SK-N-SH (cell line): ENCODE measurements around the gene TPM4. TPM values are rescaled to one million over a fixed set of nuclear protein-coding genes. Genes with fewer than 3 reads are reported as not detected.

Source experiments
- CTCF ChIA-PET: fragments of 300-600, 350-600 bp; formaldehyde crosslinking; extraction: SDS; loops from one replicate; lab custom pipeline; 2021; lab: Yijun Ruan, JAX
- POLR2A ChIA-PET: fragments of 350-600 bp; sonication (Branson Sonifier 250); formaldehyde crosslinking; extraction: SDS; loops from one replicate; lab custom pipeline; 2020; ENCODE audit warnings: antibody characterized with exemption, inconsistent platforms; lab: Yijun Ruan, JAX
- DNase-seq: peaks from one replicate; pipeline ENCODE4 v3.0.0; 2012
- H2AFZ ChIP-seq: fragments of 200-600 bp; sonication (generic); 2 replicates; pipeline ENCODE4 v1.8.1; 2016; ENCODE audit warnings: antibody characterized with exemption, mild to moderate bottlenecking, low read depth
- H3F3A ChIP-seq: fragments of 200-600 bp; sonication (generic); replicated peaks from 2 replicates; pipeline ENCODE3; 2016; ENCODE audit warnings: antibody characterized with exemption, mild to moderate bottlenecking; ENCODE audit not compliant: insufficient read depth
- H3K27ac ChIP-seq, 2 experiments: fragments of 200-500 bp in 1 of 2; fragments of 200-600 bp in 1 of 2; sonication (Bioruptor generic) in 1 of 2; sonication (generic), shearing (Covaris generic) in 1 of 2; 2 replicates each; pipeline versions ENCODE4 v1.5.1 to v1.6.1; 2014 to 2016; ENCODE audit warnings: low read depth in 2 of 2, inconsistent platforms in 1 of 2, low read length in 1 of 2, mild to moderate bottlenecking in 1 of 2, mixed read lengths in 1 of 2
- H3K27me3 ChIP-seq: fragments of 200-600 bp; sonication (generic), shearing (Covaris generic); 2 replicates; pipeline ENCODE4 v1.6.1; 2016; ENCODE audit warnings: mixed run types; ENCODE audit not compliant: insufficient read depth
- H3K36me3 ChIP-seq, 2 experiments: fragments of 200-500 bp in 1 of 2; fragments of 200-600 bp in 1 of 2; sonication (Bioruptor generic) in 1 of 2; sonication (generic) in 1 of 2; replicated peaks in 1 of 2; 2 replicates each; pipeline versions ENCODE3 to v1.5.1; 2014 to 2016; ENCODE audit warnings: low read length in 1 of 2, mild to moderate bottlenecking in 1 of 2; ENCODE audit not compliant: insufficient read depth in 2 of 2, control insufficient read depth in 1 of 2
- H3K4me1 ChIP-seq, 2 experiments: fragments of 200-500 bp in 1 of 2; fragments of 200-600 bp in 1 of 2; sonication (Bioruptor generic) in 1 of 2; sonication (generic), shearing (Covaris generic) in 1 of 2; 2 replicates each; pipeline versions ENCODE4 v1.5.1 to v1.6.1; 2014 to 2016; ENCODE audit warnings: low read depth in 1 of 2, low read length in 1 of 2, mixed run types in 1 of 2; ENCODE audit not compliant: insufficient read depth in 2 of 2, control insufficient read depth in 1 of 2
- H3K4me2 ChIP-seq: fragments of 200-600 bp; sonication (generic), shearing (Covaris generic); 2 replicates; pipeline ENCODE4 v1.6.1; 2017; ENCODE audit warnings: mixed run types
- H3K4me3 ChIP-seq, 2 experiments: fragments of 200-500 bp in 1 of 2; fragments of 200-600 bp in 1 of 2; sonication (Bioruptor generic) in 1 of 2; sonication (generic), shearing (Covaris generic) in 1 of 2; 2 replicates each; pipeline versions ENCODE4 v1.5.1 to v1.8.1; 2014 to 2016; ENCODE audit warnings: low read depth in 2 of 2, inconsistent platforms in 1 of 2, low read length in 1 of 2, mild to moderate bottlenecking in 1 of 2, mixed read lengths in 1 of 2, moderate library complexity in 1 of 2
- H3K79me2 ChIP-seq: fragments of 200-600 bp; sonication (generic); 2 replicates; pipeline ENCODE4 v1.8.1; 2017; ENCODE audit warnings: mild to moderate bottlenecking; ENCODE audit not compliant: insufficient read depth
- H3K9ac ChIP-seq: fragments of 200-600 bp; sonication (generic); 2 replicates; pipeline ENCODE4 v1.6.1; 2017; ENCODE audit warnings: mixed run types
- H3K9me2 ChIP-seq: fragments of 200-600 bp; sonication (generic); 2 replicates; pipeline ENCODE4 v1.6.1; 2017; ENCODE audit warnings: mixed run types
- H3K9me3 ChIP-seq: fragments of 200-600 bp; sonication (generic); 2 replicates; pipeline ENCODE4 v1.6.1; 2017; ENCODE audit warnings: mixed run types, mild to moderate bottlenecking, moderate library complexity
- H4K20me1 ChIP-seq: fragments of 200-600 bp; sonication (generic); 2 replicates; pipeline ENCODE4 v1.6.1; 2017; ENCODE audit warnings: mild to moderate bottlenecking, mixed run types; ENCODE audit not compliant: insufficient read depth
- CHD2 ChIP-seq: fragments of 150-350 bp; IDR thresholded peaks from 2 replicates; pipeline ENCODE4 v1.6.1; 2018; ENCODE audit warnings: low read length; ENCODE audit not compliant: partially characterized antibody
- GABPA ChIP-seq: IDR thresholded peaks from 2 replicates; pipeline ENCODE4 v1.4.0; 2012; ENCODE audit warnings: low read depth, mild to moderate bottlenecking
- JUND ChIP-seq: IDR thresholded peaks from 2 replicates; pipeline ENCODE4 v1.4.0; 2012
- RAD21 ChIP-seq: IDR thresholded peaks from 2 replicates; pipeline ENCODE4 v1.6.1; 2012; ENCODE audit warnings: mild to moderate bottlenecking, low read length
- RFX5 ChIP-seq: IDR thresholded peaks from 2 replicates; pipeline ENCODE4 v1.6.1; 2012; ENCODE audit warnings: mild to moderate bottlenecking, improper control_type of control experiment, low read length
- TCF12 ChIP-seq: IDR thresholded peaks from 2 replicates; pipeline ENCODE4 v1.4.0; 2012
- TEAD4 ChIP-seq: IDR thresholded peaks from 2 replicates; pipeline ENCODE4 v1.4.0; 2012; ENCODE audit warnings: mild to moderate bottlenecking, borderline replicate concordance; ENCODE audit not compliant: insufficient read depth
- WGBS: methylation state at CpG from one replicate; pipeline ENCODE4 v1.1.6; 2017; ENCODE audit warnings: low lambda C conversion rate; 5-methylcytosine and 5-hydroxymethylcytosine counted together
- polyA plus RNA-seq, 3 experiments: library from polyadenylated mRNA; depleted of rRNA; stranded (reverse); fragments of >200 nt; gene quantifications; 2 replicates each; pipeline ENCODE4 v1.2.3, GENCODE V29; 2012
- TF ChIP-seq, protein P1 (sequence below): fragments of 150-350 bp; IDR thresholded peaks from 2 replicates; pipeline ENCODE4 v1.6.1; 2016; ENCODE audit warnings: mild to moderate bottlenecking, low read depth, low read length
- TF ChIP-seq, protein P2 (sequence below): fragments of 150-350 bp; IDR thresholded peaks from 2 replicates; pipeline ENCODE4 v1.6.1; 2017; ENCODE audit warnings: antibody characterized with exemption, low read length, low read depth, borderline replicate concordance
- TF ChIP-seq, protein P3 (sequence below): IDR thresholded peaks from 2 replicates; pipeline ENCODE4; 2012

Gene TPM4
- polyA plus RNA-seq, 1 of the 3 experiments (the other 2 are of a cell fraction): 440 TPM

DNA sequence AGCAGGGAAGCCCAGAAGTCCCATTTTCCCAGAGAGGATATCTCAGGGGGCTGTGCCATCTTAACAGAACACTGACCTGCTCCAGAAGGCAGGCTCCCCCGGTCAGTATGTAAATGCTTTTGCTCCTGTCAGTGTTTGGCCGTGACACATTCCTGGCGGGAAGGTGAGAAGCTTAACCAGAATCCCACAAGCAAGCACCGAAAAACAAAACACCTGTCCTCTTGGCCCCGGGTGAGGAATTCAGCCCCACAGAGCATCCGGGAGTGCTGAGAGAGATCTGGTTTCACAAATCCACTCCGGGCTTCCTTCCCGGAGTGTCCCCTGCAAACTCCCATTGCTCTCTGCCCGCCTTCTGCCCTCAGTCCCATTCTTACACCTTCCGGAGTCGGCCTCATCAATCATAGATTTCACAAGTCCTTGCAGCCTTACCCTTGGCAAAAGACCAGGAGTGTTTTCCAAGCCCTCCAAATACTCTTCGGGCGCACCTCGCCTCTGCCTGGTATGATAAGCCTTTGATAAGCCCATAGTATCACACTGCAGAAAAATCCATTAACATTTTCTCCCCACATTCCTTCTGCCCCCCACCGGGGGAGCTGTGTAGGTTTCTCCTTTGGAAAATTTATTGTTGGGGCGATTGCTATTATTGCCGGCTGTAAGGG lies 12.2 kb downstream of the TPM4 start:
- no peaks in the 10 kb centered on the region for H3K27me3 ChIP-seq
- POLR2A ChIA-PET: no interaction called here
- H4K20me1 ChIP-seq: peaks cover 68% of the 10 kb centered on the region
- H3K36me3 ChIP-seq: peaks cover 48 to 99% of the 10 kb centered on the region in 2 experiments
- 75% methylated on average over 12 of the region's 17 CpGs for WGBS
- H2AFZ ChIP-seq: no peak overlapping the region
- H3K9ac ChIP-seq: no peak overlapping the region
- no peak overlapping the region for H3K4me2 ChIP-seq
- no peaks in the 10 kb centered on the region for H3K4me1 ChIP-seq
- no peaks in the 10 kb centered on the region for H3K9me2 ChIP-seq
- H3F3A ChIP-seq: peaks cover 38% of the 10 kb centered on the region
- peaks cover 96% of the 10 kb centered on the region for H3K79me2 ChIP-seq
- DNase-seq: no peak
- no peak overlapping the region for H3K4me3 ChIP-seq
- H3K27ac ChIP-seq: no peak overlapping the region
- no peak for TF ChIP-seq RAD21
- no peak for TF ChIP-seq TEAD4
- CTCF ChIA-PET: interaction anchor here (0.6 to 3.3 kb wide), 4 partner anchors 23 to 47 kb away, joined by 3 to 10 read pairs (median 6); partner anchors contain the start of gene RAB8A
- no peaks in the 10 kb centered on the region for H3K9me3 ChIP-seq

DNA sequence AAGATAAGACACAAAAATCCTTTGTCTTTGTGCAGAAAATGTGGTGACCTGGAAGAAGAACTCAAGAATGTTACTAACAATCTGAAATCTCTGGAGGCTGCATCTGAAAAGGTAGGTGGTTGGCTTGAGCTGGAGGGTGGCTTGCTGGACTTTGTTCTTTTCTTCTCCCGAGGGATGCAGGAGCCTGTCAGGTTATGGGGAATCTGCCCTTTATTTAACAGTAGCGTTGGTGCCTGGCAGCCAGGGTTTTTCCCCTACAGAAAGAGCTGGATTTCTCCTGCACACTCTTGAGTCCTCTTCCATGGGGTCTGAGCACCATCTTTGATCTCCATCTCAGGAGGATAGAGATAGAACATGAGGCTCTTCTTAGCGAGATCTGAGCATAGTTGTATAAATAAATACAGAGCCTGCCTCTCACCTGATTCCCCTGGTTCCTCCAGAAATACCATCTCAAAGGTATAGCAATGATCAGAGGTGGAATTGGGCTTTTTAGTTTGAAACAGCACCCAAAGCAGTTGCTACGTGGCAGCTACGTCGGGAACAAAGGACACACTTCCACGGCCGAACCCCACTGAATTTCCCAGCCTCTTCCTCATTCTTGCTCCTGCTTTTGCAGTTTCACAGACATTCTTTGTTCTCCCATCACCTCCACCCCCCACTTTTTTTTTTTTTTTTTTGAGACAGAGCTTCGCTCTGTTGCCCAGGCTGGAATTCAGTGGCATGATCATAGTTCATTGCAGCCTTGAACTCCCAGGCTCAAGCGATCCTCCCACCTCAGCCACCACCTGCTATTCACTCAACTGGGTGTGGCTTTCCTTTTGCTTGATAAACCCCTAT lies 12.9 kb downstream of the TPM4 start:
- peaks cover 39% of the 10 kb centered on the region for H3F3A ChIP-seq
- ChIA-PET POLR2A (interaction anchor here (0.6 kb wide), 1 partner anchor 14 kb away, joined by 3 read pairs; no protein-coding TSS in a partner anchor), CTCF (interaction anchor here (1.8 to 3.3 kb wide), 2 partner anchors 22 to 48 kb away, joined by 8 to 10 read pairs; partner anchors contain the start of gene RAB8A)
- no peak overlapping the region for H3K4me2 ChIP-seq
- no peak overlapping the region for H3K9ac ChIP-seq
- H3K4me1 ChIP-seq: no peaks in the 10 kb centered on the region
- no peak for DNase-seq
- H3K9me3 ChIP-seq: no peaks in the 10 kb centered on the region
- 76% methylated on average over 10 of the region's 10 CpGs for WGBS
- peaks cover 88% of the 10 kb centered on the region for H3K79me2 ChIP-seq
- H3K36me3 ChIP-seq: peaks cover 49 to 99% of the 10 kb centered on the region in 2 experiments
- no peak for TF ChIP-seq TCF12
- TF ChIP-seq, protein P1, sequence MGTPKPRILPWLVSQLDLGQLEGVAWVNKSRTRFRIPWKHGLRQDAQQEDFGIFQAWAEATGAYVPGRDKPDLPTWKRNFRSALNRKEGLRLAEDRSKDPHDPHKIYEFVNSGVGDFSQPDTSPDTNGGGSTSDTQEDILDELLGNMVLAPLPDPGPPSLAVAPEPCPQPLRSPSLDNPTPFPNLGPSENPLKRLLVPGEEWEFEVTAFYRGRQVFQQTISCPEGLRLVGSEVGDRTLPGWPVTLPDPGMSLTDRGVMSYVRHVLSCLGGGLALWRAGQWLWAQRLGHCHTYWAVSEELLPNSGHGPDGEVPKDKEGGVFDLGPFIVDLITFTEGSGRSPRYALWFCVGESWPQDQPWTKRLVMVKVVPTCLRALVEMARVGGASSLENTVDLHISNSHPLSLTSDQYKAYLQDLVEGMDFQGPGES: no peak
- TF ChIP-seq TEAD4: no peak
- no peak for TF ChIP-seq CHD2
- TF ChIP-seq RAD21: no peak
- TF ChIP-seq, protein P2, sequence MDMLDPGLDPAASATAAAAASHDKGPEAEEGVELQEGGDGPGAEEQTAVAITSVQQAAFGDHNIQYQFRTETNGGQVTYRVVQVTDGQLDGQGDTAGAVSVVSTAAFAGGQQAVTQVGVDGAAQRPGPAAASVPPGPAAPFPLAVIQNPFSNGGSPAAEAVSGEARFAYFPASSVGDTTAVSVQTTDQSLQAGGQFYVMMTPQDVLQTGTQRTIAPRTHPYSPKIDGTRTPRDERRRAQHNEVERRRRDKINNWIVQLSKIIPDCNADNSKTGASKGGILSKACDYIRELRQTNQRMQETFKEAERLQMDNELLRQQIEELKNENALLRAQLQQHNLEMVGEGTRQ: no peak
- TF ChIP-seq, protein P3, sequence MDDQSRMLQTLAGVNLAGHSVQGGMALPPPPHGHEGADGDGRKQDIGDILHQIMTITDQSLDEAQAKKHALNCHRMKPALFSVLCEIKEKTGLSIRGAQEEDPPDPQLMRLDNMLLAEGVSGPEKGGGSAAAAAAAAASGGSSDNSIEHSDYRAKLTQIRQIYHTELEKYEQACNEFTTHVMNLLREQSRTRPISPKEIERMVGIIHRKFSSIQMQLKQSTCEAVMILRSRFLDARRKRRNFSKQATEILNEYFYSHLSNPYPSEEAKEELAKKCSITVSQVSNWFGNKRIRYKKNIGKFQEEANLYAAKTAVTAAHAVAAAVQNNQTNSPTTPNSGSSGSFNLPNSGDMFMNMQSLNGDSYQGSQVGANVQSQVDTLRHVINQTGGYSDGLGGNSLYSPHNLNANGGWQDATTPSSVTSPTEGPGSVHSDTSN: no peak
- no peak for TF ChIP-seq GABPA
- TF ChIP-seq RFX5: no peak
- no peak for TF ChIP-seq JUND
- no peak overlapping the region for H3K27ac ChIP-seq
- peaks cover 61% of the 10 kb centered on the region for H4K20me1 ChIP-seq
- no peaks in the 10 kb centered on the region for H3K27me3 ChIP-seq
- H3K4me3 ChIP-seq: no peak overlapping the region
- no peaks in the 10 kb centered on the region for H3K9me2 ChIP-seq
- H2AFZ ChIP-seq: no peak overlapping the region
